ENCODE results near the gene DAPL1. TPM values are rescaled to one million over a fixed set of nuclear protein-coding genes. Genes with fewer than 3 reads are reported as not detected.

Gene DAPL1
- polyA plus RNA-seq, 3 donors = not detected

GRCh38 chr2:158817588-158817987, 22.5 kb downstream of the DAPL1 start:
- Histone ChIP-seq H2AFZ (ENCODE audit: insufficient read depth, low read depth, low read length, poor library complexity, severe bottlenecking) (no peak overlapping the region), H3K27me3 (ENCODE audit: control insufficient read depth in 2 of 2, insufficient read depth in 2 of 2, low read length in 2 of 2) (no peaks in the 10 kb centered on the region), H3K79me2 (ENCODE audit: insufficient read depth, low read length) (no peaks in the 10 kb centered on the region), H3K9ac (ENCODE audit: insufficient read depth, low read length, poor library complexity, severe bottlenecking) (no peak overlapping the region), H3K27ac (ENCODE audit: low read depth in 1 of 2, low read length in 2 of 2) (no peak overlapping the region), H3K4me3 (replicated peaks in 1 of 3; ENCODE audit: low read depth in 2 of 3, low read length in 3 of 3) (no peak overlapping the region), H4K20me1 (ENCODE audit: insufficient read depth, low read length) (no peaks in the 10 kb centered on the region), H3K9me3 (replicated peaks in 1 of 2; ENCODE audit: control insufficient read depth in 1 of 2, insufficient read depth in 1 of 2, low read length in 2 of 2) (no peaks in the 10 kb centered on the region), H3K4me1 (ENCODE audit: control insufficient read depth in 1 of 2, insufficient read depth in 2 of 2, low read length in 2 of 2) (no peaks in the 10 kb centered on the region), H3K36me3 (replicated peaks in 1 of 2; ENCODE audit: control insufficient read depth in 1 of 2, insufficient read depth in 2 of 2, low read length in 2 of 2) (no peaks in the 10 kb centered on the region), H3K4me2 (replicated peaks; ENCODE audit: extremely low read depth, low read length, poor library complexity, severe bottlenecking) (no peak overlapping the region)
- TF ChIP-seq CTCF (IDR thresholded peaks at IDR 0.05) = no peak
- Mint-ChIP-seq H3K9me3 (peaks cover 0 to 13% (median 0%) of the 10 kb centered on the region in 7 donors), H3K27me3 (ENCODE audit: low read depth in 3 of 3) (peaks cover 0 to 1% (median 0%) of the 10 kb centered on the region in 3 donors), H3K36me3 (no peaks in the 10 kb centered on the region), H3K4me1 (no peaks in the 10 kb centered on the region), H3K4me3 (no peak overlapping the region), H3K27ac (no peak overlapping the region)
- DNase-seq = no peak
- intact Hi-C loops (cut with micrococcal nuclease) = no loop called here
- WGBS (ENCODE audit: insufficient coverage) = 100% methylated on average over 1 of the region's 3 CpGs

GRCh38 chr2:158818511-158818910, 23.4 kb downstream of the DAPL1 start:
- H3K9ac ChIP-seq (ENCODE audit: insufficient read depth, low read length, poor library complexity, severe bottlenecking) = no peak overlapping the region
- no peaks in the 10 kb centered on the region for H3K4me1 ChIP-seq (ENCODE audit: control insufficient read depth in 1 of 2, insufficient read depth in 2 of 2, low read length in 2 of 2)
- H3K9me3 ChIP-seq (replicated peaks in 1 of 2; ENCODE audit: control insufficient read depth in 1 of 2, insufficient read depth in 1 of 2, low read length in 2 of 2) = no peaks in the 10 kb centered on the region
- H3K79me2 ChIP-seq (ENCODE audit: insufficient read depth, low read length) = no peaks in the 10 kb centered on the region
- intact Hi-C loops (cut with micrococcal nuclease) = no loop called here
- no CpG with 5 or more reads among the region's 3 CpGs for WGBS (ENCODE audit: insufficient coverage)
- peaks cover 0 to 1% (median 0%) of the 10 kb centered on the region in 3 donors for H3K27me3 Mint-ChIP-seq (ENCODE audit: low read depth in 3 of 3)
- no peak overlapping the region for H3K4me2 ChIP-seq (replicated peaks; ENCODE audit: extremely low read depth, low read length, poor library complexity, severe bottlenecking)
- no peak overlapping the region for H3K4me3 ChIP-seq (replicated peaks in 1 of 3; ENCODE audit: low read depth in 2 of 3, low read length in 3 of 3)
- H3K36me3 ChIP-seq (replicated peaks in 1 of 2; ENCODE audit: control insufficient read depth in 1 of 2, insufficient read depth in 2 of 2, low read length in 2 of 2) = no peaks in the 10 kb centered on the region
- H3K27ac Mint-ChIP-seq = no peak overlapping the region
- H3K4me3 Mint-ChIP-seq = no peak overlapping the region
- H3K27ac ChIP-seq (ENCODE audit: low read depth in 1 of 2, low read length in 2 of 2) = no peak overlapping the region
- no peak overlapping the region for H2AFZ ChIP-seq (ENCODE audit: insufficient read depth, low read depth, low read length, poor library complexity, severe bottlenecking)
- no peaks in the 10 kb centered on the region for H3K36me3 Mint-ChIP-seq
- DNase-seq = no peak
- TF ChIP-seq CTCF (IDR thresholded peaks at IDR 0.05) = no peak
- peaks cover 0 to 9% (median 3%) of the 10 kb centered on the region in 7 donors for H3K9me3 Mint-ChIP-seq
- H3K4me1 Mint-ChIP-seq = no peaks in the 10 kb centered on the region
- H4K20me1 ChIP-seq (ENCODE audit: insufficient read depth, low read length) = no peaks in the 10 kb centered on the region
- no peaks in the 10 kb centered on the region for H3K27me3 ChIP-seq (ENCODE audit: control insufficient read depth in 2 of 2, insufficient read depth in 2 of 2, low read length in 2 of 2)

Data from CD14-positive monocyte (primary cell).